ENCODE results near the gene FER1L5. TPM values are rescaled to one million over a fixed set of nuclear protein-coding genes. Genes with fewer than 3 reads are reported as not detected.

The FER1L5 gene
- total RNA-seq, 4 donors from 2014 or later: under 0.01 TPM; not detected in 3

Other genes with a start within 250 kb of the FER1L5 start
- gene NEURL3, start 137.4 kb upstream of the FER1L5 start, total RNA-seq: not detected
- 100 to 1,000 TPM in 1 of 4 donors, 10 to 100 TPM in 3; 26.2 to 238 (median 70.7) TPM for gene ARID5A, start 106.0 kb upstream of the FER1L5 start, total RNA-seq
- 10 to 100 TPM; 54.2 to 63.1 (median 59.5) TPM for gene KANSL3, start 4.5 kb upstream of the FER1L5 start, total RNA-seq
- 10 to 100 TPM; 13.7 to 22.1 (median 21.2) TPM for gene LMAN2L, start 97.3 kb downstream of the FER1L5 start, total RNA-seq
- 1 to 10 TPM; 3.3 to 7.5 (median 5.3) TPM for gene CNNM4, start 118.1 kb downstream of the FER1L5 start, total RNA-seq
- 10 to 100 TPM; 11.8 to 30.3 (median 22.1) TPM for gene CNNM3, start 173.5 kb downstream of the FER1L5 start, total RNA-seq
- gene ANKRD23, start 201.3 kb downstream of the FER1L5 start, total RNA-seq: 1 to 10 TPM; 2.2 to 6.0 (median 4.2) TPM
- gene ANKRD39, start 215.3 kb downstream of the FER1L5 start, total RNA-seq: 10 to 100 TPM; 12.4 to 17.2 (median 14.7) TPM
- 10 to 100 TPM; 54.4 to 82.7 (median 75.4) TPM for gene SEMA4C, start 227.3 kb downstream of the FER1L5 start, total RNA-seq

Measured in esophagus muscularis mucosa (tissue), 4 donors.